Measurements from ENCODE around the gene BLOC1S6. TPM values are rescaled to one million over a fixed set of nuclear protein-coding genes. Genes with fewer than 3 reads are reported as not detected.

BLOC1S6 gene
- polyA plus RNA-seq, 1 donor from 2014 or later, result 179 TPM

- Histone ChIP-seq H3K9me3 (ENCODE audit: low read length) (no peaks in the 10 kb centered on the region), H3F3A (ENCODE audit: insufficient read depth, low read length, poor library complexity, severe bottlenecking) (no peaks in the 10 kb centered on the region), H3K4me2 (ENCODE audit: low read length) (peak overlapping the region; percentile 97), H3K9me2 (ENCODE audit: insufficient read depth, low read length) (no peaks in the 10 kb centered on the region), H3K79me2 (replicated peaks; ENCODE audit: insufficient read depth, low read length) (peaks cover 57% of the 10 kb centered on the region), H2AFZ (ENCODE audit: low read depth, low read length) (peak overlapping the region; percentile 81), H3K9ac (ENCODE audit: low read length) (peak overlapping the region; percentile 99), H3K4me3 (ENCODE audit: low read length) (peak overlapping the region; percentile 86), H3K27ac (ENCODE audit: low read length) (peak overlapping the region; percentile 96), H3K27me3 (ENCODE audit: insufficient read depth, low read depth, low read length) (no peaks in the 10 kb centered on the region), H3K36me3 (ENCODE audit: insufficient read depth, low read length) (peaks cover 2% of the 10 kb centered on the region), H4K20me1 (ENCODE audit: insufficient read depth) (no peaks in the 10 kb centered on the region)
- TF ChIP-seq REST (IDR thresholded peaks at IDR 0.05; ENCODE audit: borderline replicate concordance), result no peak
- no peak for TF ChIP-seq TAF1 (IDR thresholded peaks at IDR 0.05; ENCODE audit: low read depth)
- TF ChIP-seq, protein P1, sequence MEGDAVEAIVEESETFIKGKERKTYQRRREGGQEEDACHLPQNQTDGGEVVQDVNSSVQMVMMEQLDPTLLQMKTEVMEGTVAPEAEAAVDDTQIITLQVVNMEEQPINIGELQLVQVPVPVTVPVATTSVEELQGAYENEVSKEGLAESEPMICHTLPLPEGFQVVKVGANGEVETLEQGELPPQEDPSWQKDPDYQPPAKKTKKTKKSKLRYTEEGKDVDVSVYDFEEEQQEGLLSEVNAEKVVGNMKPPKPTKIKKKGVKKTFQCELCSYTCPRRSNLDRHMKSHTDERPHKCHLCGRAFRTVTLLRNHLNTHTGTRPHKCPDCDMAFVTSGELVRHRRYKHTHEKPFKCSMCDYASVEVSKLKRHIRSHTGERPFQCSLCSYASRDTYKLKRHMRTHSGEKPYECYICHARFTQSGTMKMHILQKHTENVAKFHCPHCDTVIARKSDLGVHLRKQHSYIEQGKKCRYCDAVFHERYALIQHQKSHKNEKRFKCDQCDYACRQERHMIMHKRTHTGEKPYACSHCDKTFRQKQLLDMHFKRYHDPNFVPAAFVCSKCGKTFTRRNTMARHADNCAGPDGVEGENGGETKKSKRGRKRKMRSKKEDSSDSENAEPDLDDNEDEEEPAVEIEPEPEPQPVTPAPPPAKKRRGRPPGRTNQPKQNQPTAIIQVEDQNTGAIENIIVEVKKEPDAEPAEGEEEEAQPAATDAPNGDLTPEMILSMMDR (IDR thresholded peaks at IDR 0.05; ENCODE audit: poor library complexity, severe bottlenecking), result no peak
- TF ChIP-seq EP300 (conservative IDR thresholded peaks at IDR 0.05; ENCODE audit: poor library complexity, severe bottlenecking), result no peak
- no peak for TF ChIP-seq MXI1 (conservative IDR thresholded peaks at IDR 0.05; ENCODE audit: poor library complexity, severe bottlenecking)
- TF ChIP-seq POLR2AphosphoS5 (IDR thresholded peaks at IDR 0.05), result no peak
- TF ChIP-seq RAD21 (conservative IDR thresholded peaks at IDR 0.05), result no peak
- no peak for TF ChIP-seq SMC3 (conservative IDR thresholded peaks at IDR 0.05; ENCODE audit: poor library complexity)
- no peak for TF ChIP-seq EZH2 (IDR thresholded peaks at IDR 0.05; ENCODE audit: borderline replicate concordance, insufficient read depth, low read length, poor library complexity, severe bottlenecking)
Observed at GRCh38 chr15:45588219-45588875, 1.2 kb downstream of the BLOC1S6 start.

DNA sequence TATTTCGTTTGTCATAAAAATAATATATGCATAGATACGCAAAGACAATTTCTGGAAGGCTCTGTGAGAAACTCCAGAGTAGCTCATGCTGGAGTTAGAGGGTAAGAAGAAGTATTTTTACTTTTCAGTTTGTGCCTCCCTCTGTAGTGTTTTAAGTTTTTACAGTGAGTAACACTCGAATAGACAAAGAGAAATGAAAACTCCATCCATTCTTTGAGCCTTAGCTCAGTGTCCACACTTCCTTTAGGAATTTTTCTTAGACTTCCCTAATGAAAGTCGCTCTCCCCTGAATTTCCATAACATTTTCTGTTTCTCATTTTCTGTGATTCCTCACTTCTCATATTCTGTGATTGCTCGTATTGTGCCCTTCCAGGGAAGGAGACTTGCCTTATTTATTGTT lies 2.1 kb downstream of the BLOC1S6 start:
- peaks cover 7% of the 10 kb centered on the region for H3K36me3 ChIP-seq (ENCODE audit: insufficient read depth, low read length)
- no peaks in the 10 kb centered on the region for H3F3A ChIP-seq (ENCODE audit: insufficient read depth, low read length, poor library complexity, severe bottlenecking)
- TF ChIP-seq, protein P1 (IDR thresholded peaks at IDR 0.05; ENCODE audit: poor library complexity, severe bottlenecking), result no peak
- TF ChIP-seq TAF1 (IDR thresholded peaks at IDR 0.05; ENCODE audit: low read depth), result no peak
- TF ChIP-seq MXI1 (conservative IDR thresholded peaks at IDR 0.05; ENCODE audit: poor library complexity, severe bottlenecking), result no peak
- no peak for TF ChIP-seq RAD21 (conservative IDR thresholded peaks at IDR 0.05)
- no peak for TF ChIP-seq POLR2AphosphoS5 (IDR thresholded peaks at IDR 0.05)
- no peak for TF ChIP-seq SMC3 (conservative IDR thresholded peaks at IDR 0.05; ENCODE audit: poor library complexity)
- TF ChIP-seq REST (IDR thresholded peaks at IDR 0.05; ENCODE audit: borderline replicate concordance), result no peak
- no peak for TF ChIP-seq EZH2 (IDR thresholded peaks at IDR 0.05; ENCODE audit: borderline replicate concordance, insufficient read depth, low read length, poor library complexity, severe bottlenecking)
- TF ChIP-seq EP300 (conservative IDR thresholded peaks at IDR 0.05; ENCODE audit: poor library complexity, severe bottlenecking), result no peak
- no peaks in the 10 kb centered on the region for H4K20me1 ChIP-seq (ENCODE audit: insufficient read depth)
- H3K27ac ChIP-seq (ENCODE audit: low read length), result peak overlapping the region; percentile 96
- H3K9me2 ChIP-seq (ENCODE audit: insufficient read depth, low read length), result no peaks in the 10 kb centered on the region
- peaks cover 61% of the 10 kb centered on the region for H3K79me2 ChIP-seq (replicated peaks; ENCODE audit: insufficient read depth, low read length)
- H2AFZ ChIP-seq (ENCODE audit: low read depth, low read length), result no peak overlapping the region
- peak overlapping the region; percentile 86 for H3K4me3 ChIP-seq (ENCODE audit: low read length)
- H3K9me3 ChIP-seq (ENCODE audit: low read length), result no peaks in the 10 kb centered on the region
- no peaks in the 10 kb centered on the region for H3K27me3 ChIP-seq (ENCODE audit: insufficient read depth, low read depth, low read length)
- peak overlapping the region; percentile 97 for H3K4me2 ChIP-seq (ENCODE audit: low read length)
- peak overlapping the region; percentile 99 for H3K9ac ChIP-seq (ENCODE audit: low read length)

Data from neural cell (in vitro differentiated cells).